Stimulated activated CD8-positive, alpha-beta memory T cell treated with anti-CD3 and anti-CD28 coated beads, Interleukin-12 subunit alpha, Interleukin-12 subunit beta, amount 100 ng/mL, for 24 hours (primary cell): Measurements from ENCODE around the gene FIZ1.

ENCODE experiments used
- DNase-seq: peaks from one replicate; pipeline ENCODE4 v3.0.0-alpha.2; 2020; ENCODE audit errors: extremely low read depth

Gene FIZ1

GRCh38 chr19:55543567-55543966 is 55.8 kb downstream of the FIZ1 start:
- DNase-seq: no peak

- DNase-seq: no peak
Measured at GRCh38 chr19:55542292-55542855, 56.9 kb downstream of the FIZ1 start.
